Measurements from ENCODE around the gene CNKSR3.

The CNKSR3 gene

DNA sequence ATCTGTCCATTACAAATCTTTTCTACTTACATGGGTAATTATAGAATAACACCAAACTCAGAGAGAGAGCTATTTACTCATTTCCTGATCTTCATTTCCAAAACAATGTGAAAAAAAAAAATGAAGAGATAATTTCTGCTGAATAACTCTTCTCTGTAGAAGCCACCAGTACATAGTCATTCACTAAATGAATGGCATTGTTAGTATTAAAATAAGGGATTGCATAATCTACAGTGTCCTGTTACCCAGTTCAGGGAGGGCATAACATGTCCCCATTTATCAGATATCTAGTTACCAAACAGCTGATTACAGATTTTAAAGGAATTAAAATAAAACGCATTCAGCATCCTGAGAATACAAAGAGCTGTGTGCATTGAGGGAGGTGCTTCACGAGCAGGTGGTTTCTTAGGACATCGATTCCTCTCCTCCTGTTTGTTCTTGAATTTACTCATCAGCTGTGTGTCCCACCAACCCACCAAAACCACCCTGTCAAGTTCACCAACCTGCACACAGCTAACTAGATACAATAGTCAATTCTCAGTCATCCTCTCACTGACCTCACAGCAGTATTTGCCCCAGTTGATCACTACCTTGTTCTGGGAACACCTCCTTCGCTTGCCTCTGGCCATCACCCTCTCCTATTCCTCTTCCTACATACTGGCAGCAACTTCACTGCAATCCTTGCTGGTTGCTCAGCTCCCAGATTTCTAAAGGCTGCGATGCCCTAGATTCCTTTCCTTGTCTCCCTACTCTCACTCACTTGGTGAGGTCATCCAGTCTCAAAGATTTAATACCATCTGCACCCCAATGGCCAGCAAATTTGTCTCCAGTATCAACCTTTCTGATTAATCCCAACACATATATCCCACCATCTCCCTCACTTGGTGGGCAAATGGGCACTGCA lies 18.7 kb downstream of the CNKSR3 start:
- no peak overlapping the region for H3K4me2 ChIP-seq (ENCODE audit: low read length)
- no peak overlapping the region for H2BK120ac ChIP-seq (ENCODE audit: low read depth, low read length)
- no peak for DNase-seq
- H4K5ac ChIP-seq (ENCODE audit: low read length), result no peak overlapping the region
- H2BK15ac ChIP-seq (replicated peaks; ENCODE audit: low read depth), result no peak overlapping the region
- no CpG with 5 or more reads among the region's 5 CpGs for WGBS (ENCODE audit: extremely low coverage, insufficient coverage, low lambda C conversion rate)
- H2AK5ac ChIP-seq (ENCODE audit: low read length), result no peak overlapping the region
- H3K56ac ChIP-seq (ENCODE audit: low read length), result no peak overlapping the region
- H3K4me1 ChIP-seq (ENCODE audit: control insufficient read depth, low read depth, low read length), result no peaks in the 10 kb centered on the region
- H3K36me3 ChIP-seq (ENCODE audit: control insufficient read depth, insufficient read depth, low read length), result no peaks in the 10 kb centered on the region
- H3K4ac ChIP-seq (ENCODE audit: low read depth, low read length), result no peak overlapping the region
- H3K23ac ChIP-seq (ENCODE audit: low read length), result no peak overlapping the region
- H3K79me1 ChIP-seq (ENCODE audit: low read length), result peaks cover 8% of the 10 kb centered on the region
- H2BK5ac ChIP-seq (ENCODE audit: low read length), result no peak overlapping the region
- H3K4me3 ChIP-seq (ENCODE audit: low read length), result no peak overlapping the region
- H3K27me3 ChIP-seq (ENCODE audit: insufficient read depth, low read length, poor library complexity), result no peaks in the 10 kb centered on the region
- H3K18ac ChIP-seq (ENCODE audit: low read length), result no peak overlapping the region
- no peak overlapping the region for H3K27ac ChIP-seq (ENCODE audit: low read depth, low read length)
- H3K79me2 ChIP-seq (ENCODE audit: control insufficient read depth, insufficient read depth, low read length), result peaks cover 50% of the 10 kb centered on the region
- no peak overlapping the region for H4K8ac ChIP-seq (ENCODE audit: low read depth, low read length)
- H3K9ac ChIP-seq (ENCODE audit: low read length), result no peak overlapping the region

DNA sequence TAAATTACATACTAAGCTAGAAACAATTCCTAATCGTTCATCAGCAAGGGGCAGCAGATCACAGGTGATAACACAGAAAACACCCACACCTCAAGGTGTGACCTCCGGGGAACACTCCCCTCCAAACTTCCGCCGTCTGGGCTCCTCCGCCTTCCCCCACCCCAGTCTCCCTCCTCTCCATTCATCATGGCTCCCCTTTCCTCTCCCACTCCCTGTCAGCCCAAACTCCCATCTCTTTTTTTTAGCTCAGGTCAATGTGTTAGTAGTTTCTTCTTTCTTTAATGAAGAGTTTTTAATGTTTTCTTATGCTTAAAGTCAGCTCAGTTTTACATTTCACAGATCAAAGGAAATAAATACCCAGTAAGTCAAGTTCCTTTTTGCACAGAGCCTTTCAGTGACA lies 20.7 kb downstream of the CNKSR3 start:
- Histone ChIP-seq H3K27ac (ENCODE audit: low read depth, low read length) (no peak overlapping the region), H3K36me3 (ENCODE audit: control insufficient read depth, insufficient read depth, low read length) (no peaks in the 10 kb centered on the region), H3K4ac (ENCODE audit: low read depth, low read length) (no peak overlapping the region), H4K8ac (ENCODE audit: low read depth, low read length) (no peak overlapping the region), H3K9ac (ENCODE audit: low read length) (no peak overlapping the region), H3K4me3 (ENCODE audit: low read length) (no peak overlapping the region), H3K56ac (ENCODE audit: low read length) (no peak overlapping the region), H3K79me1 (ENCODE audit: low read length) (peaks cover 5% of the 10 kb centered on the region), H2BK120ac (ENCODE audit: low read depth, low read length) (no peak overlapping the region), H3K4me2 (ENCODE audit: low read length) (no peak overlapping the region), H3K23ac (ENCODE audit: low read length) (no peak overlapping the region), H3K27me3 (ENCODE audit: insufficient read depth, low read length, poor library complexity) (no peaks in the 10 kb centered on the region), H2BK5ac (ENCODE audit: low read length) (no peak overlapping the region), H2AK5ac (ENCODE audit: low read length) (no peak overlapping the region), H2BK15ac (replicated peaks; ENCODE audit: low read depth) (no peak overlapping the region), H3K79me2 (ENCODE audit: control insufficient read depth, insufficient read depth, low read length) (peaks cover 42% of the 10 kb centered on the region), H3K4me1 (ENCODE audit: control insufficient read depth, low read depth, low read length) (no peaks in the 10 kb centered on the region), H4K5ac (ENCODE audit: low read length) (no peak overlapping the region), H3K18ac (ENCODE audit: low read length) (no peak overlapping the region)
- no CpG with 5 or more reads among the region's 5 CpGs for WGBS (ENCODE audit: extremely low coverage, insufficient coverage, low lambda C conversion rate)
- DNase-seq, result no peak

DNA sequence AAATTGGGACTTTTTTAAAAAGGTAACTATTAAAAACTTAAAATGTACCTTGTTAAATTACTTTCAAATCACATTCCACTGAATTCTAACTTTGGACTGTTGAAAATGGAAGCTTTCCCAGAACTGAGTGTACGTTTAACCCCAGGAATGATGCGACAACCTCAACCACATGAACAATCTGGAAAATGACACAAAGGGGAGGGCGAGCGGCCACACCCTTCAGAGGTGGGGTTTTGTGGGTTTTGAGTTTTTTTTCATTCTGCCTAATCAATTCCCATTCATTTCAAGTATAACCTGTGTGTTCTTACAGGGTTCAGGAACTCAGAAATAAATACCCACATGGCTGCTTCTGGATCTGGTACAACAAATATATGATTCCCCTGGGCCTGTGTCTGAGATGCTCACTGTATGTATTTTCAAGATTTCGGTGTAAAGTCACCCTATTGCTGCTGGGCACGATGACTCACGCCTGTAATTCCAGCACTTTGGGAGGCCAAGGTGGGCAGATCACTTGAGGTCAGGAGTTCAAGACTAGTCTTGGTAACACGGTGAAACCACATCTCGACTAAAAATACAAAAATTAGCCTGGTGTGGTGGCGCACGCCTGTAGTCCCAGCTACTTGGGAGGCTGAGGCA lies 21.6 kb downstream of the CNKSR3 start:
- Histone ChIP-seq H3K4ac (ENCODE audit: low read depth, low read length) (no peak overlapping the region), H2BK120ac (ENCODE audit: low read depth, low read length) (no peak overlapping the region), H4K8ac (ENCODE audit: low read depth, low read length) (no peak overlapping the region), H4K5ac (ENCODE audit: low read length) (no peak overlapping the region), H3K23ac (ENCODE audit: low read length) (no peak overlapping the region), H3K27ac (ENCODE audit: low read depth, low read length) (no peak overlapping the region), H3K4me1 (ENCODE audit: control insufficient read depth, low read depth, low read length) (no peaks in the 10 kb centered on the region), H3K36me3 (ENCODE audit: control insufficient read depth, insufficient read depth, low read length) (no peaks in the 10 kb centered on the region), H3K56ac (ENCODE audit: low read length) (no peak overlapping the region), H3K4me3 (ENCODE audit: low read length) (no peak overlapping the region), H3K18ac (ENCODE audit: low read length) (no peak overlapping the region), H2AK5ac (ENCODE audit: low read length) (no peak overlapping the region), H3K4me2 (ENCODE audit: low read length) (no peak overlapping the region), H2BK5ac (ENCODE audit: low read length) (no peak overlapping the region), H3K79me1 (ENCODE audit: low read length) (peaks cover 6% of the 10 kb centered on the region), H3K27me3 (ENCODE audit: insufficient read depth, low read length, poor library complexity) (no peaks in the 10 kb centered on the region), H3K79me2 (ENCODE audit: control insufficient read depth, insufficient read depth, low read length) (peaks cover 42% of the 10 kb centered on the region), H3K9ac (ENCODE audit: low read length) (no peak overlapping the region), H2BK15ac (replicated peaks; ENCODE audit: low read depth) (no peak overlapping the region)
- no CpG with 5 or more reads among the region's 11 CpGs for WGBS (ENCODE audit: extremely low coverage, insufficient coverage, low lambda C conversion rate)
- no peak for DNase-seq

DNA sequence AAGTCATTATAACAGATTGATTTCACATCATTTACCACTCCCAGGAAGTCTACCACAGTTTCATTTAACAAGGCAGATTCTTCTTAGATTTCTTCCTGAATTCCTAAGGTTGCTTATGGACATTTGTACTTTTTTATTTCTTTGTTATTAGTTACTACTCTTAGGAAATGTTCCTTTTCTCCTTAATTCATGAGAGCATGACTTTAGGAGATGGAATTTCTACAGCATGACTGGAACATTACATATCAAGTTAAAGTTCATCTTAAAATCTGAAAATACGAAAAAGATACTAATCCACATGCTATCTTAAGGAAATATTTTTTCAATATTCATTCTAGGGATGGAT lies 22.3 kb downstream of the CNKSR3 start:
- Histone ChIP-seq H3K4me1 (ENCODE audit: control insufficient read depth, low read depth, low read length) (no peaks in the 10 kb centered on the region), H3K9ac (ENCODE audit: low read length) (no peak overlapping the region), H3K4me2 (ENCODE audit: low read length) (no peak overlapping the region), H3K18ac (ENCODE audit: low read length) (no peak overlapping the region), H3K36me3 (ENCODE audit: control insufficient read depth, insufficient read depth, low read length) (no peaks in the 10 kb centered on the region), H3K56ac (ENCODE audit: low read length) (no peak overlapping the region), H2AK5ac (ENCODE audit: low read length) (no peak overlapping the region), H3K79me1 (ENCODE audit: low read length) (peaks cover 6% of the 10 kb centered on the region), H2BK15ac (replicated peaks; ENCODE audit: low read depth) (no peak overlapping the region), H3K23ac (ENCODE audit: low read length) (no peak overlapping the region), H3K4ac (ENCODE audit: low read depth, low read length) (no peak overlapping the region), H2BK120ac (ENCODE audit: low read depth, low read length) (no peak overlapping the region), H2BK5ac (ENCODE audit: low read length) (no peak overlapping the region), H3K4me3 (ENCODE audit: low read length) (no peak overlapping the region), H3K27me3 (ENCODE audit: insufficient read depth, low read length, poor library complexity) (no peaks in the 10 kb centered on the region), H4K8ac (ENCODE audit: low read depth, low read length) (no peak overlapping the region), H4K5ac (ENCODE audit: low read length) (no peak overlapping the region), H3K27ac (ENCODE audit: low read depth, low read length) (no peak overlapping the region), H3K79me2 (ENCODE audit: control insufficient read depth, insufficient read depth, low read length) (peaks cover 39% of the 10 kb centered on the region)
- no CpG with 5 or more reads among the region's 1 CpG for WGBS (ENCODE audit: extremely low coverage, insufficient coverage, low lambda C conversion rate)
- DNase-seq, result no peak

DNA sequence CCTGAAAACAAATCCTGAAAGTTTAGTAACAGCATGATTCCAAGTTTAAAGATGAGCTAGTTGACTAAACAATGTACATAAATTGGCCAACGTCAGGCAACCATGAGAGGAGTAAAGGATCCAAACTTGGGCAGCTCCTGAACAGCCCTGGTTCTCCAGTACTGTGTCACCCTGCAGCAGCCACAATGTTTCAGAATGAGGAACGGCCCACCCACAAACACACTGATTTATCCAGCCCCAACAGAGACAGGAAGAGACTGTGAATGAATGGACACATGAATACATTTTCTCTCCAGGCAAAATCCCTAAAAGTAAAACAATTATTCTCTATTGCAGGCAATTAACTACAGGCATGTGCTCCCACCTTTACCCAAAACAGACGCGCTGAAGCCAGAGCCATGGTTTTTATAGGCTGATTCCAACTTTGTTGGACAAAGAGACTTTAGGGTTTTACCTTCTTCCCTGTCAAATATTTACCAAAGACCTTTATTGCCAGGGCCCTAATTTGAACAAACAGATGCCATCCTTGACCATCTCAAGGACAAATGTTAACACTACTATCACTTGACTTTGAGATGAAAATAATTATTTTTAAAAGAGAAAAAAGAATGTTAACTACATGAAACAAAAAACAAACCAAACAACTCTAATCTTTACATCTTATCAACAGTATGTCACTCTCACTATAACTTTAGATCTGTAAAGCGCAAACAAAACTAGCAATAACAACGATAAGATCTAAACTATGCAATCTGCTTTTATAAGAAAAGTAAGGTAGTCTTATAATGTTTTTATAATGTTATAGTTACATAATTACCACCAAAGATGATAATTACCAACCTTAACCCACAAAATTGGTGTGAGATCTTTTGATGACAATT lies 22.9 kb downstream of the CNKSR3 start:
- H2BK120ac ChIP-seq (ENCODE audit: low read depth, low read length), result no peak overlapping the region
- no peaks in the 10 kb centered on the region for H3K27me3 ChIP-seq (ENCODE audit: insufficient read depth, low read length, poor library complexity)
- H3K4me3 ChIP-seq (ENCODE audit: low read length), result no peak overlapping the region
- peaks cover 5% of the 10 kb centered on the region for H3K79me1 ChIP-seq (ENCODE audit: low read length)
- no peak overlapping the region for H2BK15ac ChIP-seq (replicated peaks; ENCODE audit: low read depth)
- no peak overlapping the region for H4K5ac ChIP-seq (ENCODE audit: low read length)
- H3K23ac ChIP-seq (ENCODE audit: low read length), result no peak overlapping the region
- H3K79me2 ChIP-seq (ENCODE audit: control insufficient read depth, insufficient read depth, low read length), result peaks cover 37% of the 10 kb centered on the region
- no peak overlapping the region for H2AK5ac ChIP-seq (ENCODE audit: low read length)
- WGBS (ENCODE audit: extremely low coverage, insufficient coverage, low lambda C conversion rate), result 100% methylated on average over 1 of the region's 6 CpGs
- no peak overlapping the region for H4K8ac ChIP-seq (ENCODE audit: low read depth, low read length)
- H2BK5ac ChIP-seq (ENCODE audit: low read length), result no peak overlapping the region
- no peaks in the 10 kb centered on the region for H3K36me3 ChIP-seq (ENCODE audit: control insufficient read depth, insufficient read depth, low read length)
- H3K4me1 ChIP-seq (ENCODE audit: control insufficient read depth, low read depth, low read length), result no peaks in the 10 kb centered on the region
- no peak overlapping the region for H3K4me2 ChIP-seq (ENCODE audit: low read length)
- no peak overlapping the region for H3K4ac ChIP-seq (ENCODE audit: low read depth, low read length)
- DNase-seq, result no peak
- H3K56ac ChIP-seq (ENCODE audit: low read length), result no peak overlapping the region
- H3K9ac ChIP-seq (ENCODE audit: low read length), result no peak overlapping the region
- H3K18ac ChIP-seq (ENCODE audit: low read length), result no peak overlapping the region
- no peak overlapping the region for H3K27ac ChIP-seq (ENCODE audit: low read depth, low read length)
